OCI-LY3 (cell line): ENCODE data around the gene KRTAP22-1.

Experiments used
- H2AFZ ChIP-seq: fragments of 200-600, 300-600 bp; shearing (Covaris generic); 2 replicates; pipeline ENCODE4 v1.6.0; 2014; ENCODE audit warnings: antibody characterized with exemption, low read depth, low read length
- H3K27ac ChIP-seq: fragments of 200-600, 300-600 bp; sonication (generic); 2 replicates; pipeline ENCODE4 v1.5.1; 2014; ENCODE audit warnings: mild to moderate bottlenecking, low read length, moderate library complexity, mixed read lengths
- H3K27me3 ChIP-seq: fragments of 200-600, 300-600 bp; sonication (generic); 2 replicates; pipeline ENCODE4 v1.6.1; 2014; ENCODE audit warnings: low read depth, low read length, mixed read lengths
- H3K36me3 ChIP-seq: fragments of 200-600, 300-600 bp; sonication (generic); replicated peaks from 2 replicates; pipeline ENCODE3; 2014; ENCODE audit warnings: low read depth, low read length, mixed read lengths
- H3K4me1 ChIP-seq: fragments of 300-600, 200-600 bp; sonication (generic); 2 replicates; pipeline ENCODE4 v1.6.1; 2014; ENCODE audit warnings: low read length, mixed read lengths
- H3K4me2 ChIP-seq: fragments of 200-600, 300-600 bp; sonication (generic); 2 replicates; pipeline ENCODE4 v1.6.1; 2014; ENCODE audit warnings: low read length, mixed read lengths
- H3K4me3 ChIP-seq: fragments of 300-600, 200-600 bp; sonication (generic); 2 replicates; pipeline ENCODE4 v1.5.1; 2014; ENCODE audit warnings: antibody characterized with exemption, mild to moderate bottlenecking, low read length, moderate library complexity
- H3K79me2 ChIP-seq: fragments of 300-600, 200-600 bp; shearing (Covaris generic); 2 replicates; pipeline ENCODE4 v1.6.1; 2014; ENCODE audit warnings: mild to moderate bottlenecking, low read length, mixed read lengths
- H3K9ac ChIP-seq: fragments of 300-600, 200-600 bp; shearing (Covaris generic); 2 replicates; pipeline ENCODE4 v1.6.0; 2014; ENCODE audit warnings: mild to moderate bottlenecking, low read length, moderate library complexity
- H3K9me3 ChIP-seq: fragments of 200-600, 300-600 bp; shearing (Covaris generic); 2 replicates; pipeline ENCODE4 v1.6.1; 2014; ENCODE audit warnings: low read length, mixed read lengths; ENCODE audit not compliant: insufficient read depth
- H4K20me1 ChIP-seq: fragments of 200-600, 300-600 bp; sonication (generic); 2 replicates; pipeline ENCODE4 v1.6.1; 2016; ENCODE audit warnings: low read length, mixed read lengths; ENCODE audit not compliant: insufficient read depth
- EZH2phosphoT487 ChIP-seq: fragments of 200-600 bp; shearing (Covaris generic); IDR thresholded peaks from 2 replicates; pipeline ENCODE4 v1.6.1; 2018; ENCODE audit warnings: antibody characterized with exemption, mixed run types, low read depth
- TF ChIP-seq, protein P1 (sequence below): fragments of 200-600, 300-600 bp; sonication (generic); IDR thresholded peaks from 2 replicates; pipeline ENCODE4 v1.5.1; 2014; ENCODE audit warnings: antibody characterized with exemption, low read length, low read depth

KRTAP22-1 gene

DNA sequence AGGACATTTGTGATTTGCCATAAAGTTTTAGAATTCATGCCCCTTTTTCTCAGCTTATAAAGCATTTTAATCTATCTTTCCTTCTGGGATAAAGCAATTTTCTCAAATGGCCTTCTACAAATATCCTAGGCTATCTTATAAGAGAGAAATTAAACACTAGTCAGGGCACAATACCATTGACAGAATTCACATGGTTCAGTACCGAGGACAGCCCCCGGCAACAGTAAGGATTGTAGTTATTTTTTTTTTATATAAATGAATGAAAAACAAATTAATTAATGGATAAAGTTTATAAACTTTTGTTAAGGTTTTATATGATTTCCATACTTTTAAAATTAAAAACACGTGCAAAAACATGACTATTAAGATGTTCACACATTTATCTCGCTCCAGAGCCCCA, 27.2 kb downstream of the KRTAP22-1 start:
- Histone ChIP-seq H3K9me3 (no peaks in the 10 kb centered on the region), H3K79me2 (no peaks in the 10 kb centered on the region), H4K20me1 (no peaks in the 10 kb centered on the region), H3K9ac (no peak overlapping the region), H2AFZ (no peak overlapping the region), H3K4me3 (no peak overlapping the region), H3K36me3 (no peaks in the 10 kb centered on the region), H3K4me2 (no peak overlapping the region), H3K4me1 (no peaks in the 10 kb centered on the region), H3K27me3 (no peaks in the 10 kb centered on the region), H3K27ac (no peak overlapping the region)
- no peak for TF ChIP-seq EZH2phosphoT487
- TF ChIP-seq, protein P1, sequence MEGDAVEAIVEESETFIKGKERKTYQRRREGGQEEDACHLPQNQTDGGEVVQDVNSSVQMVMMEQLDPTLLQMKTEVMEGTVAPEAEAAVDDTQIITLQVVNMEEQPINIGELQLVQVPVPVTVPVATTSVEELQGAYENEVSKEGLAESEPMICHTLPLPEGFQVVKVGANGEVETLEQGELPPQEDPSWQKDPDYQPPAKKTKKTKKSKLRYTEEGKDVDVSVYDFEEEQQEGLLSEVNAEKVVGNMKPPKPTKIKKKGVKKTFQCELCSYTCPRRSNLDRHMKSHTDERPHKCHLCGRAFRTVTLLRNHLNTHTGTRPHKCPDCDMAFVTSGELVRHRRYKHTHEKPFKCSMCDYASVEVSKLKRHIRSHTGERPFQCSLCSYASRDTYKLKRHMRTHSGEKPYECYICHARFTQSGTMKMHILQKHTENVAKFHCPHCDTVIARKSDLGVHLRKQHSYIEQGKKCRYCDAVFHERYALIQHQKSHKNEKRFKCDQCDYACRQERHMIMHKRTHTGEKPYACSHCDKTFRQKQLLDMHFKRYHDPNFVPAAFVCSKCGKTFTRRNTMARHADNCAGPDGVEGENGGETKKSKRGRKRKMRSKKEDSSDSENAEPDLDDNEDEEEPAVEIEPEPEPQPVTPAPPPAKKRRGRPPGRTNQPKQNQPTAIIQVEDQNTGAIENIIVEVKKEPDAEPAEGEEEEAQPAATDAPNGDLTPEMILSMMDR, result no peak

DNA sequence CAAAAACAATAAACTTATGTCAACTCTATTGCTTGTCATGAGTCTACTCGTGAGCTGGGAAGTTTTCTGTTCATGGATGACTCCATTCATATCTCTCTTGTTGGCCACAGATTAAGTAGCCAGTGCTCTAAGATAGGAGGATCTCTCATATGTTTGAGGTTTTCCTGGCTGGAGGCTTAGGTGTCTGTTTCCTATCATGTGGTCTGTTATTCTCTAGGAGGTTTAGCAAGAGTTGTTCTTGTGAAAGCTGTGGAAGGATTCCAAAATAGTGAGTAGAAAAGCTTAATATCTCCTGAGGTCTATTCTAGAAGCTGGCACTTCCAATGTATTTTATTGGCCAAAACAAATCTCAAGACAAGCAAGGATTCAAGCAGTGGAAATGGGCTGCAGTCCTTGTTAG, 28.3 kb downstream of the KRTAP22-1 start:
- Histone ChIP-seq H3K79me2 (no peaks in the 10 kb centered on the region), H3K4me1 (no peaks in the 10 kb centered on the region), H3K4me3 (no peak overlapping the region), H3K9me3 (no peaks in the 10 kb centered on the region), H3K27ac (no peak overlapping the region), H3K4me2 (no peak overlapping the region), H2AFZ (no peak overlapping the region; the same call in 1 of the 2 replicates), H4K20me1 (no peaks in the 10 kb centered on the region), H3K36me3 (no peaks in the 10 kb centered on the region), H3K27me3 (no peaks in the 10 kb centered on the region), H3K9ac (no peak overlapping the region)
- TF ChIP-seq, protein P1, result no peak
- TF ChIP-seq EZH2phosphoT487, result no peak

GRCh38 chr21:30634906-30635305, 34.0 kb downstream of the KRTAP22-1 start, which contains the start of gene KRTAP20-2:
Gene KRTAP20-2 (plus strand): TSS chr21:30635206. CDS start chr21:30635264, 58 bp downstream.
- no peak within 1 kb of the TSS for H3K27ac ChIP-seq
- no peak for TF ChIP-seq EZH2phosphoT487
- TF ChIP-seq, protein P1, result no peak
- H2AFZ ChIP-seq, result no peak within 1 kb of the TSS
- H3K9ac ChIP-seq, result no peak within 1 kb of the TSS
- H3K79me2 ChIP-seq, result no peaks in the 10 kb centered on the region
- H3K27me3 ChIP-seq, result no peaks in the 10 kb centered on the region
- H3K4me2 ChIP-seq, result no peak within 1 kb of the TSS
- H3K4me3 ChIP-seq, result no peak within 1 kb of the TSS
- H3K9me3 ChIP-seq, result no peaks in the 10 kb centered on the region
- no peaks in the 10 kb centered on the region for H4K20me1 ChIP-seq
- H3K4me1 ChIP-seq, result no peaks in the 10 kb centered on the region
- H3K36me3 ChIP-seq, result no peaks in the 10 kb centered on the region

DNA sequence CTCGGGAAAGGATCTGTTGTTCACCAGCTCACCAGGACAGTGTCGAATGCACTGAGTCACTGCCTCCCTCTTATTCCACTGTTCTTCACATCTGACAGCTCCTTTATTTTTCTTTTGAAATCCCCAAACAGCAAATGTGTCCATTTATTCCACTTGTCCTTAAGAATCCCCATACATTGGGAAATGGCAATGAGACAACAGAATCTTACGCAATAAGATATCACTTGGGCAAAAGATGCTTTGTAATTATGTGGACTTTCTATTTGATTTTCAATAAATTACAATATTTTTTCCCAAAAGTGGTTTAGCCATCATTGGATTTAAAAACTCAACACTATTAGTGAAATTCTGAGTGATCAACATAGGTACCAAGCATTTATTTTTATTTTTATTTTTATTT, 37.8 kb downstream of the KRTAP22-1 start:
- no peaks in the 10 kb centered on the region for H3K36me3 ChIP-seq
- H3K27me3 ChIP-seq, result no peaks in the 10 kb centered on the region
- H3K4me3 ChIP-seq, result no peak overlapping the region
- no peaks in the 10 kb centered on the region for H4K20me1 ChIP-seq
- H2AFZ ChIP-seq, result no peak overlapping the region
- H3K79me2 ChIP-seq, result no peaks in the 10 kb centered on the region
- no peak overlapping the region for H3K4me2 ChIP-seq
- H3K9ac ChIP-seq, result no peak overlapping the region
- TF ChIP-seq, protein P1, result no peak
- TF ChIP-seq EZH2phosphoT487, result no peak
- no peak overlapping the region for H3K27ac ChIP-seq
- H3K4me1 ChIP-seq, result no peaks in the 10 kb centered on the region
- H3K9me3 ChIP-seq, result no peaks in the 10 kb centered on the region
